ENCODE measurements around the gene WDR35.

GRCh38 chr2:19863303-19864041, 126.4 kb downstream of the WDR35 start:
- TF ChIP-seq EP300 (IDR thresholded peaks at IDR 0.05): no peak
- peak; percentile 93 to 98 (median 96) for TF ChIP-seq CTCF (IDR thresholded peaks at IDR 0.05)
- no peak for TF ChIP-seq POLR2A (IDR thresholded peaks at IDR 0.05)

Data from sigmoid colon (tissue), 4 donors.